HCT116 (cell line): ENCODE data around the gene RBPMS2.

Experiments used
- EZH2phosphoT487 ChIP-seq: fragments of 200-600 bp; IDR thresholded peaks from 2 replicates; pipeline ENCODE4 v1.6.1; 2018; ENCODE audit warnings: antibody characterized with exemption, borderline replicate concordance
- POLR2A ChIP-seq: IDR thresholded peaks from 2 replicates; pipeline ENCODE4 v1.7.0; 2011; ENCODE audit warnings: borderline replicate concordance; ENCODE audit not compliant: insufficient read depth, insufficient read length; ENCODE audit errors: extremely low read depth
- SRF ChIP-seq: IDR thresholded peaks from 2 replicates; pipeline ENCODE4 v1.6.1; 2012; ENCODE audit warnings: low read depth
- TCF7L2 ChIP-seq: IDR thresholded peaks from 2 replicates; pipeline ENCODE4 v1.7.0; 2011; ENCODE audit warnings: borderline replicate concordance, inconsistent platforms; ENCODE audit not compliant: insufficient read depth, insufficient read length; ENCODE audit errors: extremely low read depth
- TF ChIP-seq, protein P1 (sequence below), 3 experiments: fragments of 200-600 bp in 1 of 3; sonication (generic) in 1 of 3; IDR thresholded peaks in 2 of 3; conservative IDR thresholded peaks in 1 of 3; 2 replicates each; pipeline ENCODE4 v1.5.1; 2012 to 2017; ENCODE audit warnings: low read depth in 2 of 3, low read length in 2 of 3, antibody characterized with exemption in 1 of 3, borderline replicate concordance in 1 of 3, control low read depth in 1 of 3, mild to moderate bottlenecking in 1 of 3, mixed read lengths in 1 of 3, mixed run types in 1 of 3, moderate library complexity in 1 of 3; ENCODE audit not compliant: insufficient read depth in 1 of 3

DNA sequence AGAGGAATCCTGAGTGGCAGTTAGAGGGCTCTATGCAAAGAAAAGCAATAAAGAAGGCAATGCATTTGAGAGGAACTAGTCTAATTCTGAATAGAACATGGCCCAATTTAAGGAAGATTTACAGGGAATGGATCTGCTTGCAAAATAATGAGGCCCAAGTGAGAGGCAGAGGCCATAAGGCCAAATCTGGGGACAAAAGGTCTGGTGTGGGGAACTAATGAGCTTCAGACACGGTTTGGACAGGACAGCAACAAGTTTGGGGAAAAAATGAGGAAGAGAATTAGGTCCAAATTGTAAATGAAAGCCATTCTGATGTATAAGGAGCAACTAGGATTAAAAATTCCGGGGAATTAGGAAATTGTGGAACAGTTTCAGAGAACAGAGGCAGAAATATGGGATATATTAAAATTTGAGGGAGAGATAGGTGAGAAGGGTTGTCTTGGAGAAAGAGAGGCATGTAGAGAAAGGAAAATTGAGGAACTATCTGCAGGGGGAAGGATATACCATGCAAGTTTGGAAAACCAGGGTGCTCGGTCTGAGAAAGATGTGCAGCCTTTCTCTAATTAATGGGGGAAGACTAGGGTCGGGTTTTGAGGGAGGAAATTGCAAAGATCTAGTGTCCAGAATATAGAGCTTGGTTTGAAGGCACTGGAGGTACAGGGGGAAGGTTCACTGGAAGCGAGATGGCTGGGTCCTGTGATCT lies 73.8 kb downstream of the RBPMS2 start:
- TF ChIP-seq, protein P1, sequence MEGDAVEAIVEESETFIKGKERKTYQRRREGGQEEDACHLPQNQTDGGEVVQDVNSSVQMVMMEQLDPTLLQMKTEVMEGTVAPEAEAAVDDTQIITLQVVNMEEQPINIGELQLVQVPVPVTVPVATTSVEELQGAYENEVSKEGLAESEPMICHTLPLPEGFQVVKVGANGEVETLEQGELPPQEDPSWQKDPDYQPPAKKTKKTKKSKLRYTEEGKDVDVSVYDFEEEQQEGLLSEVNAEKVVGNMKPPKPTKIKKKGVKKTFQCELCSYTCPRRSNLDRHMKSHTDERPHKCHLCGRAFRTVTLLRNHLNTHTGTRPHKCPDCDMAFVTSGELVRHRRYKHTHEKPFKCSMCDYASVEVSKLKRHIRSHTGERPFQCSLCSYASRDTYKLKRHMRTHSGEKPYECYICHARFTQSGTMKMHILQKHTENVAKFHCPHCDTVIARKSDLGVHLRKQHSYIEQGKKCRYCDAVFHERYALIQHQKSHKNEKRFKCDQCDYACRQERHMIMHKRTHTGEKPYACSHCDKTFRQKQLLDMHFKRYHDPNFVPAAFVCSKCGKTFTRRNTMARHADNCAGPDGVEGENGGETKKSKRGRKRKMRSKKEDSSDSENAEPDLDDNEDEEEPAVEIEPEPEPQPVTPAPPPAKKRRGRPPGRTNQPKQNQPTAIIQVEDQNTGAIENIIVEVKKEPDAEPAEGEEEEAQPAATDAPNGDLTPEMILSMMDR (IDR thresholded peaks at IDR 0.05 in 2 of 3, conservative IDR thresholded peaks at IDR 0.05 in 1 of 3; ENCODE audit: borderline replicate concordance in 1 of 3, insufficient read depth in 1 of 3, low read depth in 2 of 3, low read length in 2 of 3): no peak
- TF ChIP-seq EZH2phosphoT487 (no peak), POLR2A (no peak), SRF (no peak), TCF7L2 (no peak)
